HEK293 (cell line): ENCODE data around the gene SNX4.

ENCODE experiments used
- CTCF ChIP-seq: fragments of 450-650 bp; formaldehyde crosslinking; IDR thresholded peaks from 2 replicates; pipeline ENCODE4 v1.5.1; 2016; ENCODE audit warnings: missing biosample characterization, missing genetic modification characterization
- OVOL3 ChIP-seq: fragments of 450-650 bp; formaldehyde crosslinking; IDR thresholded peaks from 2 replicates; pipeline ENCODE4 v1.5.1; 2016; ENCODE audit warnings: missing biosample characterization, missing genetic modification characterization
- SP2 ChIP-seq: fragments of 450-650 bp; formaldehyde crosslinking; IDR thresholded peaks from 2 replicates; pipeline ENCODE4 v1.5.1; 2016; ENCODE audit warnings: missing biosample characterization, missing genetic modification characterization
- ZNF302 ChIP-seq: fragments of 450-650 bp; formaldehyde crosslinking; IDR thresholded peaks from 2 replicates; pipeline ENCODE4 v1.5.1; 2016; ENCODE audit warnings: missing biosample characterization, missing genetic modification characterization, low read depth
- ZNF394 ChIP-seq: fragments of 450-650 bp; formaldehyde crosslinking; IDR thresholded peaks from 2 replicates; pipeline ENCODE4 v1.5.1; 2016; ENCODE audit warnings: missing biosample characterization, missing genetic modification characterization, mild to moderate bottlenecking, moderate library complexity, borderline replicate concordance
- ZNF473 ChIP-seq: fragments of 450-650 bp; formaldehyde crosslinking; IDR thresholded peaks from 2 replicates; pipeline ENCODE4 v1.5.1; 2017; ENCODE audit warnings: missing biosample characterization, missing genetic modification characterization
- ZNF488 ChIP-seq: fragments of 450-650 bp; formaldehyde crosslinking; IDR thresholded peaks from 2 replicates; pipeline ENCODE4 v1.5.1; 2016; ENCODE audit warnings: missing biosample characterization, missing genetic modification characterization
- ZNF501 ChIP-seq: fragments of 450-650 bp; formaldehyde crosslinking; IDR thresholded peaks from 2 replicates; pipeline ENCODE4 v1.5.1; 2016; ENCODE audit warnings: missing biosample characterization, missing genetic modification characterization
- ZNF585B ChIP-seq: fragments of 450-650 bp; formaldehyde crosslinking; IDR thresholded peaks from 2 replicates; pipeline ENCODE4 v1.5.1; 2016; ENCODE audit warnings: missing biosample characterization, missing genetic modification characterization
- ZNF629 ChIP-seq: fragments of 450-650 bp; formaldehyde crosslinking; IDR thresholded peaks from 2 replicates; pipeline ENCODE4 v1.5.1; 2017; ENCODE audit warnings: missing biosample characterization, missing genetic modification characterization
- ZNF843 ChIP-seq: fragments of 450-650 bp; formaldehyde crosslinking; IDR thresholded peaks from 2 replicates; pipeline ENCODE4 v1.5.1; 2016; ENCODE audit warnings: missing biosample characterization, missing genetic modification characterization

- TF ChIP-seq CTCF (tag by site-specific recombination) (no peak), ZNF302 (tag by site-specific recombination) (no peak), ZNF394 (tag by site-specific recombination) (no peak), ZNF585B (tag by site-specific recombination) (no peak), ZNF488 (no peak), ZNF629 (no peak), ZNF501 (tag by site-specific recombination) (no peak), ZNF843 (tag by site-specific recombination) (no peak), ZNF473 (tag by site-specific recombination) (no peak), OVOL3 (tag by site-specific recombination) (no peak), SP2 (tag by site-specific recombination) (no peak)
These were observed 37.6 kb downstream of the SNX4 start for GRCh38 chr3:125482406-125482805.
